Stimulated activated CD4-positive, alpha-beta T cell treated with anti-CD3 and anti-CD28 coated beads, Interleukin-1b, Interleukin-23, amount 100 ng/mL, for 24 hours (primary cell): Measurements from ENCODE around the gene FN3KRP.

Experiments
- DNase-seq, 4 experiments: peaks; one replicate each; pipeline ENCODE4 v3.0.0-alpha.2; 2020; ENCODE audit warnings: low read depth in 4 of 4, low spot score in 1 of 4

The FN3KRP gene

DNA sequence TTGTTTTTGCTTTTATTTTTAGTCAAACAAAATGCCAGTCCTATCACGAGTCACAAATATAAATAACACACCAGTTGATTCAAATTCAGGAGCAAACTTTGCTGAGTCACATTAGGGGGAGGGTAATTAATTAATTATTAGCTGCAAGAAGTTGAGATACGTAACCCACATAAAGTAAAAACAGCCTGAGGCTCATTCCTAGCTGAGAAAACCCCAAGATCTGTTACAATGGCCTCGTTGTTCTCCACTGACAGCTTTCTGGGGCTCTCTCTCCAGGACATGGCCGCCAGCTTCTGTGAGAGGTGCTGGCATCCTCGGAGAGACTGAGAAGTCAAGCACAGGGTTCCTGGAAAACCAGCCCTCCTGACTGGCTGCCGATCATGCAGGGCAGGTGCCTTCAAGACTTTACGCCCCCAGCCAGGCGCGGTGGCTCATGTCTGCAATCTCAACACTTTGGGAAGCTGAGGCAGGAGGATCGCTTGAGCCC is 29.1 kb upstream of the FN3KRP start:
- no peak for DNase-seq

DNA sequence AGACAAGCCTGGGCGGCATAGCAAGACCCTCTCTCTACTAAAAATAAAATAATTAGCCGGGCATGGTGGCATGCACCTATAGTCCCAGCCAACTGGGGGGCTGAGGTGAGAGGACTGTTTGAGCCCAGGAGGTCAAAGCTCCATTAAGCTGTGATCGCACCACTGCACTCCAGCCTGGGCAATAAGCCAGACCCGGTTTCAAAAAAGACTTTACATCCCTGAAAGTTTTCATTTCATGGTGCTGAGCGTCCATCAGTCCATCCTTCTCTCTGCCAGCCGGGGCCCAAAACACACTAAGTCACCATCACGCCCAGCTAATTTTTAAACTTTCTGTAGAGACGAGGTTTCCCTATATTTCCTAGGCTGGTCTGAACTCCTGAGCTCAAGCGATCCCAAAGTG is 28.6 kb upstream of the FN3KRP start:
- DNase-seq, result no peak

DNA sequence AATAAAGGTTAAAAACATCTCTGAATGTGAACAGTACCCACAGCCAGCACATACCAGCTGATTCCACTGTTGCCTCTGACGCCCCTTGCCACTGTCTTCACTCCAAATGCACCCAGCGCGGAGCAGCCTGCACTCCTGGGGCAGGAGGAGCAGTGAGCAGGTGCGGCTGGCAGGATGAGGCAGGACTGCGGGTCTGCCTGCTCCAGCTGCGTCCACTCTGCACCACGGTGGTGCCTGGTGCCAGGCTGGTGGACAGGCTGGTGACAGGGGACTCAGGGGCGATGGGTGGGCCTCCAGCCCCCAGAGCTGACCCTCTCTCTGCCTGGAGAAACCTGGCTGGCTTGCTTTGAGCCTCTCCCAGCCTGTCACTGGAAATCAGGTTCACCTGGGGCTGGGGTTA is 27.4 kb upstream of the FN3KRP start:
- no peak for DNase-seq

DNA sequence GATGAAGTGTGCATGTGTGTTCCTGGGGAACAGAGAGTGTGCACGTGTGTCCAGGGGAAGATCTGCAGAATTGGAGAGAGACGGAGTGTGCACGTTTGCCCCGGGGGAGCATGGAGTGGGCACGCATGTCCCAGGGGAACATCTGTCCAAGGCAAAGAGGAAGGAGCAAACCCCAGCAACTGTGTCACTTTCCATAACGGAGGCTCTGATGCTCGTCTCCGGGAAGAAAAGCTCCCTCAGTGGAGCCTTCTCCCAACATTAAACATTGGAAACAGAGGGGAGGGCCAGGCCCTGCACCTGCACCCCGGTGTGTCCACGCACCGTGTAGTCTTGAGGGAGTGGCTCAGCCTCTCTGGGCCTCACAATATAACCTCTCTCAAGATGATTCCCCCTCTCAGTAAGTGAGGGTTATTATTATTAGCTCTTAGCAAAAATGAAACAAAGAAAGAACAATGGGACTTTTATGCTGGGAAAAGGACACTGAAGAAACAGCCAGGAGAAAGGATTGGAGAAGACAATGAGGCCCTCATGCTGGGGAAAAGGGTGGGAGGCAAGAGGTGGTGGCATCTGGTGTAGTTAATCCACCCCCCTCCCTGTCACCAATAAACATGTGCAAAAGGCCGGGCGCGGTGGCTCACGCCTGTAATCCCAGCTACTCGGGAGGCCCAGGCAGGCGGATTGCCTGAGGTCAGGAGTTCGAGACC is 25.6 kb upstream of the FN3KRP start:
- DNase-seq, result no peak

DNA sequence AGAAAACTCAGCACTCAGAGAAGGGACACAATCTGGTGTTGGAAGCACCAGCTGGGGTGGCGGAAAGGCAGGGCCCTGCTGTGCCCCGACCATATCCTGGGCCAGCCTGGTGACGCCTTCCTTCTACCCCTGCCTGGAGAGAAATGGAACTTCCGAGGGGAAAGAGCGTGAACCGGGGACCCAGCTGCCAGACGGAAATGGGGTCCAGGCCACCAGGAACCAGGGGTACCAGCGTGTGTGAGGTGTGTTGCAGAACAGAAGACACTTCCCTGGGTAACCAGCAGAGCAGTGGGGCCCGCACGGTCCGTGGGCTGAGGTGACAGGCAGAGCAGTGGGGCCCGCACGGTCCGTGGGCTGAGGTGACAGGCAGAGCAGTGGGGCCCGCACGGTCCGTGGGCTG is 24.8 kb upstream of the FN3KRP start:
- DNase-seq, result no peak

DNA sequence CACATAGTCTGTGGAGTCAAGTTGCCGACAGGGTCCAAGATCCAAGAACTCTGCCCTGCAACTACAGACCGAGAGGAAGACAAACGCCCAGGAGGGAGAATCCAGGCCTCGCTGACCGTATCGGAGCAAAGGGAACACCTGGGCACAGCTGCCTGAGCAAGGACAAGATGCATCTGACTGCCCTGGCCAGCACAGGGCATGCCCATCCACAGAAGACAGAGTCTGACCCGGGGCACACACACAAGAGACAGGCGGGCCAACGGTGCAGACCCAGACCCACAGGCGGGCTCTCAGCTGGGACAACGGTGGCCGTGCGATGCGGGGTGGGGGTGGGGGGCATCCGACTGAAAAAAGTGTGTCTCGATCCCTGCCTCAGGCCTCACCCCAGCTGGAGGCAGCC is 24.2 kb upstream of the FN3KRP start:
- no peak for DNase-seq

DNA sequence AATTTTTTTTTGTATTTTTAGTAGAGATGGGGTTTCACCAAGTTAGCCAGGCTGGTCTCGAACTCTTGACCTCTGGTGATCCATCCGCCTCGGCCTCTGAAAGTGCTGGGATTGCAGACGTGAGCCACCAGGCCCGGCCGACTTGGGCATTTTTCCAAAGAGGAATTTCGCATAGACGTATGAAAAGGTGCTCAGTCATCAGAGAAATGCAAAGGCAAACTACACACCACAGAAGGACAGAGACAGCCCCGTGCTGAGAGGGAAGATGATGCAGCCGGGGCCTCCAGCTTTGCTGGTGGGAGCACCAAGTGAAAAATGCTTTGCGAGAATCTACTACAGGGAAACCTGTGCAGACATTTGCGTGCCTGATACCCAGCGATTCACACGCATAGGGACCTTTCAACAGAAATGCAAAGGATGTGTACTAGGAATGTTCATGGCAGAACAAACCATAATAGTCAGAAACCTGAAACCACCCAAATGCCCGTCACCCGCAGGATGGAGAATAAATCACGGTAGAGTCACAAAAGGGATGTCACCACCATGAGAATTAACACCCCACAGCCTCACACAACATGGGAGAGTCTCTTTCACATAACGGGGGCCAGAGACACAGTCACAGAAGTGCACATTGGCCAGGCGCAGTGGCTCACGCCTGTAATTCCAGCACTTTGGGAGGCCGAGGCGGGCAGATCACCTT is 23.2 kb upstream of the FN3KRP start:
- DNase-seq, result no peak

DNA sequence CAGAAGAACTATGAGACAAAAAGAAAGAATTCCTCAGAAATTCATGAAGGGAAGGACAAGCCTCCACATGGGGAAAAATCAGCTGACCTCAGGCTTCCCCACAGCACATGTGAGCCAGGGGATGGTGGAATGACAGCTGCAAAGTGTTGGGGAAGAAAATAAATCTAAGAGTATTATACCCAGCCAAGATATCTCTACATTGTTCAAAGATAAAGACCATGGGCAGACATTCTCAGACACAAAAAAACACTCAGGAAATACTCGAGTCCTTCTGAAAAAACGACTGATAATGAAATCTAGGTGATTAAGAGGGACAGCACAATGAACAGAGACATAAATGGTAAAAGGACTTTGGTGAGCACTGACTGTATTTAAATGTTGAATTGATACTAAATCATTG is 21.9 kb upstream of the FN3KRP start:
- DNase-seq, result no peak

DNA sequence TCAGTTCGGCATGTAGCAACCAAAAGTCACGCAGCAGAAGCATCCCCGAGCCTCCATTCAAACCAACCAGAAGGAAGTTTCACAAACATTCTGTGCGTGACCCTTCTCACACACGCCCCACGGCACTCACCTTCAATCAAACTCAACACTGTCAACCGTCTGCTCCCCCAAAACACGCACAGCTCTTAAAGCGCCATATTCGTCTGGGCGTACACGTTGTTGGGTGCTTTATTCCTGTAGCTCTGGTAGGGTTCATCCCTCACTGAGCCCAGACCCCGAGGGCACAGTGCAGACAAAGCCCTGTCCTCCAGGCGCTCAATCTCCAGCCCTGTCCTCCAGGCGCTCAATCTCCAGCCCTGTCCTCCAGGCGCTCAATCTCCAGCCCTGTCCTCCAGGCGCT is 20.2 kb upstream of the FN3KRP start:
- no peak for DNase-seq

DNA sequence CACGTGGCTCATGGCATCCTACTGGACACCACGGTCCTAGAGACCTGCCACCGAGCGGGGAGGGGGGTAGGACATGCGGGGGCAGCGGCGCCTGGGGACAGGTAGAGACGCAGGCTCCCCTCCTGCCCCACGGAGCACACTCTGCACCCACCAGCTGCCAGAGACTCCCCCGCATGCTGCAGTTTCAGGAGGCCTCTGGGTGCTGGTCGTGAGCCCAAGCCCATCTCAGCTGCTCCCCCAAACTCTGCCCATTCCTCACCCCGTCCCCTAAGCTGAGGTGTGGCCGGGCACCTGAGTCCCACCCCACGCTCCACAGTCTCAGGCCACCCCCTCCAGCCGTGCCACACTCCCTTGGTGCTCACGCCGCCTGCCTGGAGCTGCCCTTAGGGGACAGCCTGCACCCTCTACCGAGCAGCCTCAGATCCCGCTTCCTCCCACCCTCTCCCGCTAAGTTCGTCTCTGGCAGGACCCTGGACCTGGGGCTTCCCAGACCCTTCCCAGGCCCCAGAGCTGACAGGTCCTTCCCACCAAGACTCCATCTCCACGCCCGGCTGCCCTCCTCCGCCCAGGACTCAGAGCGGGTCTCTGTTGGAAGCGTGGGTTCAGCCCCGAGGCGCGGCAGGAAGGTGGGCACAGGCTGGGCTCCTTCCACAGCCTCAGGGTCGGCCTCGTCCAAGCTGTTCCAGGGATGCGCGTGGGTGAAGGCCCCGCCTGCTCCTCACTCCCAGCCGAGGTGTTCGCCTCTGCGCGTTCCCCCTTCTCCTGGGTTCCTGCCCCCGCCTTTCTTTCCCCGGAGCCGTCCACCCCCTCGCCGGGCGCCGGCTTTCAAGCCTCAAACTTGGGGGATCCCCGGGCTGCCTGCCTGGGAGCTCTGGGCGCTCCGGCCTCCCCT is 19.3 kb upstream of the FN3KRP start:
- DNase-seq, result no peak

DNA sequence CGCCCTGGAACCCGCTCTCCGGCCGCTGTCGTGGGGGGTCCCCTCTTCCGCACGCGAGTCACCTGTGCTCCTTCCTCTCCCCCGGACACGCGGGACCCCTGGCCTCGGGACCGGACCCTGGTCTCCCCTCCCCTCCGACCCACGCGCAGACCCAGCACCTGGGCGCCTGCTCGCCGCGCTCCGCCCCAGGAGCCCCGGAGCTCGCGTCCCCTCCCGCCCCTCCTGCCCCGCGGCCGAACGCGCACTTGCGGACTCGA is 18.8 kb upstream of the FN3KRP start:
- no peak for DNase-seq

DNA sequence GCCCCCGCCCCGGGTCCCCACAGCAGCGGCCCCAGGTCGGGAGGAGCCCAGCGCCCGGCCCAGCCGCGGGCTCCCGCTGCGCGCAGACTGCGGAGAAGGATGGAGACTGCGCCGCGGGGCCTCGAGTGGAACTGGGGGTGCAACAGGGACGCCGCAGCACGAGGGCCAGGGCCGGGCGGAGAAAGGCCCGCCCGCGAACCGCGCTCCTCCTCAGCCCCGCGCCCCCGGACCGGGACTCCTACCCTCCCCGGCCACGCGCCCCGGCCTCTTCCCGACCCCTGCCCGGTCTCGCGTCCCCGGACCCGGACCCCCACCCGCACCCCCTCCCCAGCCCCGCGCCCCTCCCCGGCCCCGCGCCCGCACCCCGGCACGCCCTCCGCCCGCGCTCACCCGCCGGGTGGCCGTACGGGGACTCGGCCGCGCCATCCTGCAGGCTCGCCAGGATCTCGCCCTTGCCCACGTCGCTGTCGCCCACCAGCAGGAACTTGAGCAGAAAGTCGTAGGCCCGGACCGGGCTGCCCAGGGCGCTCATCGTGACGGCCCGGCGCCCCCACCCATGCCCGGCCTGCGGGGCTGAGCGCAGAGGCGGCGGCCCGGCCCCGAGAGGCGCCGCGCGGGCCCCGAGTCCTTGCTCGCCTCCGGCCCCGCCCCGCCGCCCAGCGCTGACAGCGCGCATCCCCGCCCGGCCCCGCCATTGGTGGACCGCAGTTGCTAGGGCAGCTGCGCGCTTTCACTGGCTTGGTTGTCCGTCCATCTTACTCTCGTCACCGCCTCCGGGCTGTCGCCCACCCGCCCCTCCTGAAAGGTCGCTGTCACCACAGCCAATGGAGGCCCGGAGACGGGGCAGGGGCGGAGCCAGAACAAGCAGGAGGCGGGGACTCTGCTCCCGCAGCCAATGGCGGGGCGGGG is 18.2 kb upstream of the FN3KRP start, which contains the start of gene RAB40B:
RAB40B (minus strand) TSS at position 634 of the 909 bp plus-strand sequence; CDS start at position 532, 102 bp downstream.
- DNase-seq, result peak; percentile 92 to 98 (median 96)

DNA sequence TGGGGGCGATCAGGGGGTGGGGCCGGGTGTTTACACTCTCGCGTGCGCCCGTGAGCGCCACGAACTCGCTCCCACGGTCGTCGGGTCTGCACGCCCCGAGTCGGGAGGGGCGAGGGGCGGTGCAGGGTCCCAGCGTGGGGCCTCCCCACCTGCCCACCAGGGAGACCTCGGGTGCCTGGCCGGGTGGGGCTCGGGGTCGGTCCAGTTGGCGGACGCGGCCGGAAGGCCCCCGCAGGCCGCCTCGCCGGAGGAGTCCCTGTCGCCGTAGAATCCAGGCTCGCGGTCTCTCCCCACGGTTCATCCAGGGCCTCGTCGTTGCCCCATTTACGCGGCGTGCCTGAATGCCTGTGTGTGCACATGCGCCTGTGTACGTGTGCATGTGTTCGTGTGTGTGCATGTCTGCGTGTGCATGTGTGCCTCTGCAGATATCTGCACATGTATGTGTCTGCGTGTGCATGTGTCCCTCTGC is 17.5 kb upstream of the FN3KRP start:
- no peak for DNase-seq

DNA sequence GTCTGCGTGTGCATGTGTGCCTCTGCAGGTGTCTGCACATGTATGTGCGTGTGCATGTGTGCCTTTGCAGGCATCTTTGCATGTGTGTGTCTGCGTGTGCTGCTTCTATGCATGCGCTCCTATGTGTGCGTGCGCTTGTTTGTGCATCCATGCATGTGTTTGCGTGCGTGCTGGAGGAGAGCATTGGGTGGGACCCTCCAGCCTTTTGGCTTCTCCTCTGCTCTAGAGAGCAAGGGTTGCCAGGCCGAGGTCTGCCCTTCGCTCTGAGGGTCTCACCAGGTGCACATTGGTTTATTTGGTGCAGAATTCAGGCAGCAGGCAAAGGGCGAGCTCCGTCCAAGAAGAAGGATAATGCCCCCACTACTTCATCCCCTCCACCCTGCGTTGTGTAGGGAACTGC is 17.0 kb upstream of the FN3KRP start:
- DNase-seq, result no peak

DNA sequence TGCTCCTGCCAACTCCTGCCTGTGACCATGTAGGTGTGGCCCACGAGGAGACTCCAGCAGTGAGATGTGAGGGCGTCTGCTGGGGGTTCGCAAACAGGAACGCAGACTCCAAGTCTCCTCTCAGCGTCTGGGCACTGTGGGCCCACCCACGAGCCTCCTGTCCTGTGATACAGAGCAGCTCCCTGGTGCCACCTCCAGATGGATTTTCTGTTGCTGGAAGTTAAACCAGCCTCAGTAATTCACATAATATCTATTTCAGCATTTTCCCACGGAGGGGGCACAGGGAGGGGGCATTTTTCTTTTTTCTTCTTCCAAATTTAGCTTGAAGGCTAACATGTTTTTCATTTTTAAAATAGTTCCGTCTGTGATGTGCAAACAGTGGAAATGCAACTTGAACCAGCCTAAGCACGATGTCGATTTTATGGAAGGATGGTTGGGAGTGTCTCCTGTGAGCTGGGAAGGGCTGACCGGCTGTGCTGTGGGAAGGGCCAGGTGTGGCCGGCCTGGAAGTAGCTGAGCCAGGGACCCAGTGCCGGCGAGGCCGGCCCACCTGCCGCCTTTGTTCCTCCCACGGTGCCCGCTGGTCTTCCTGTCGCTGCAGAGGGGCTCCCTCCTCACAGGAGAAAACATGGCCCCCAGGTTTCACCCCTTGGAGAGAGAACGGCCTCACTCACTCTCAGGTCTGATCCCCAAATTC is 14.1 kb upstream of the FN3KRP start:
- DNase-seq, result no peak

DNA sequence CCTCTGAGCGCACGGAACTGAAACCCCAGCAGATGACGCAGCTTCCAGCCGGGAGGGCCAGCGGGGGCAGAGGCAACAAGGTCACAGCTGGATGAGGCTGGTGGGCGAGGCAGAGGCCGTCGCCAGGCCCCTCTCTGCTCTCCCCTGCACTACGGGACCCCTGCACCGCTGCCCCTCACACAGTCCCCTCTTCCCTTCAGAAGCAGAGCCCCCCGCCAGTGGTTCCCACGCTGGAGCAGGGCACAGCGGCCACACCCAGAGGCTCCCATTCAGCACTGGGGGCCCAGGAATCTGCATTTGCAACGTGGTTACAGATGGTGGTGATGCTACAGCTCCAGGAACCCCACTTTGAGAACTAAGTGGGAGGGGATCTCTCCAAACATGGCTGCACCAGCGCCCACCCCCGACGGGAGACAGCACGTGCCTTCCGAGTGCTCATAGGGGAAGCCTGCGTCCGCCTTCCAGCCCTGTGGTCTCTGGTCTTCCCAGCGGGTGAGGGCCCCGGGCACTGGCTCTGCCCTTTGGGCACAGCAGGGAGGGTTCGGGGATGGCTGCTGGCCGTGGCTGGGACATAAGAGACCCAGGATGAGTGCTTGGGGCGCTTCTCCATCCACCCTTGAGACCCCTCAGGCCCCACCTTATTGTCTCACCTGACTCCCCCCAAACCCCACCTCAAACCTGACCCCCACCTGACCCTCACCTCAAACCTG is 13.3 kb upstream of the FN3KRP start:
- no peak for DNase-seq

DNA sequence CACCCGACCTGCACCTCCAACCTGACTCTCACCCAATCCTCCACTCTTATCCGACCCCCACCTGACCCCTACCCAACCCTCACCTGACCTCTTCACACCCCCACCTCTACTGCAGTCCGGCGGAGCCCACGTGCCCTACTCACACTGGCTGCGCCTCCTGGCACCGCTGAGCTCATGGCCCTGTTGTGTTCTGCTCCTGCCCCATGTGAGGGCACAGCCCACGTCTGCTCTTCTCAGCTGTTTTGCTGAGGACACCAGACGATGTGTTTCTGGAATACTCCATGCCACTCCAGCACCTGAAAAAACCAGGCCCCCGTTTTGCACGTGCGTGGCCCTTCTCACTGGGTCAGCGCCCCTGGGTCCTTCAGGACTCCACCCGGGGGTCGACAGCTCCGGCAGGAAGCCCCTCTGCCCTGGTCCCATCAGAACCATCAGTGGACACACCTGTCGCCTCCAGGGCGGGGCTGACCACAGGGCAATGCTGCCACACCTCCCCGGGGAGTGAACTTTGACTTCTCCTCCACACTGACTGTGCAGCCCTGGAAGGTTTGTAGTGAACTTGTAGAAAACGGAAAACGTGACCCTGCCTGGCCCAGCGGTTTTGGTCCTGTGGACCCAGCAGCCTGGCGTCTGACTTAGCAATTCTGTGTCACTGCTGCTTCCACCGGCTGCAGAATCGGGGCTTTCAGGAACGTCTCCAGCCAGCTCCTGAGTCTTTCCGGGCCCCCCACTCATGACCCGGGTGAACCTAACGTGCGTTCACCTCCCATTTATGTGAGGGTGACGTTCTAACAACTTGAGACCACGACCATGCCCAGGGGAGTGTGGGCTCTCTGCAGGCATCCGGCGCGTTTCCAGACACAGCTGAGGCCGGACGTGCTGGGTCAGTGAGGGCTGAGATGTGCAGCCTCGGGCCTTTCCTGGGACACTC is 12.3 kb upstream of the FN3KRP start:
- DNase-seq, result no peak

DNA sequence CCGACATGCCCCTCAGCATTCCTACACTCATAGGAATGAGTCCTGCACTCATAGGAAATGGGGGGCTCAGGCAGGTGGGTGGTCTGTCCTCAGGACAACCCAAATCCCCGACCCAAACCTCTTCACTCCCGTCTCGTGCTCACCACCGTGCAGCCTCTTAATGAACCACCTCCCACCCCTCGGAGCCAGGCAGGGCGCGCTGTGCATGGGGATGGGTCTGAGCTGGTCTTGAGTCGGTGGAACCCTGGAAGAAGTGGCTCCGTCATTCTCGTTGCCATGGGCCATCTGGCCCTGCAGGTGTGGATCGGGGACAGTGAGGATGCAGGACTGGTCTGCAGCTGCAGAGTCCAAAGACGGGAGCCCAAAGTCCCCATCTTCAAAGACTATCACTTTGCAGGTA is 11.6 kb upstream of the FN3KRP start:
- no peak for DNase-seq

DNA sequence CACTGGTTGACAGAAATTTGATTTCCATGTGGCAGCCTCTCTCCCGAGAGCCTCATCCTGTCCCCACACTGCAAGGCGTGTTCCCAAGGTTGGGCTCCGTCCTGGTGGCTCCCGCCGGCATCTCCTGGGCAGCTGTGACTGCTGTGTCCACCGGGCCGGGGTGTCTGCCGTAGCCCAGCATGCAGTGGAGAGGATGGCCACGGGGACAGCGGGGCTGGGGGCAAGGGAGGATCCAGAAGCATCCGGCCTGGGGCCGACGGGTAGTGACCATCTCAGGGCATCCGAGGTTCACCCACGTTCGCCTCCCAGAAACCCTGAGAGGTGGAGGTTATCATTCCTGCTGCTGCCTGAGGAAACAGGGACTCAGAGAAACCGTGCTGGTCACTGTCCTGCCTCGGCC is 10.8 kb upstream of the FN3KRP start:
- no peak for DNase-seq
